DMS114 treated with DMSO at 0.1 percent for 48 hours (cell line): ENCODE results near the gene OMD.

Source experiments
- DNase-seq: peaks from one replicate; lab custom pipeline; 2025; ENCODE audit not compliant: unreplicated experiment; lab: John Stamatoyannopoulos, UW

OMD gene

GRCh38 chr9:92373167-92373566 lies 51.1 kb downstream of the OMD start:
- no peak for DNase-seq

GRCh38 chr9:92369075-92369474 lies 55.2 kb downstream of the OMD start:
- no peak for DNase-seq
